Measurements from ENCODE around the gene NEURL3.
A peak's percentile ranks its signal among the peaks of the same experiment; 100 is the strongest.

The NEURL3 gene

DNA sequence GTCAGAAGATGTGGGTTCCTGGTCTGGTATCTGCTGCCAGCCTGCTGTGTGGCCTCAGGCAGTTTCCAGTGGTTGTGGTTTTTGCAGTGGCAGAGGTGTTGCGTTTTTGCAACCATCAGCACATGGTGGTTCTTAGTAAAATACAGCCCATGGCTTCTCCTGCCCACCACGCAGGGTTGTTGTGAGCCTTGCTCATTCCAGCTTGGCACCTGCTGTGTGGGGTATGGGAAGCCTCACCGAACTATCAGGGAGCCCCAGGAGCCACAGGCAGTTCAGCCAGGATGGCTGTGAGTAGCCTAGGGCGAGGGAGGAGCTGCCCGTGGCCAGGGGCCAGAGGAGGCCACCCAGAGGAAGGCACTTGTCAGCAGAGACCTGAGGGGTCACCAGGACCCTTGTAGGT is 41.2 kb upstream of the NEURL3 start:
- H3K27ac ChIP-seq (replicated peaks; ENCODE audit: low read length), result no peak overlapping the region
- no peak overlapping the region for H2BK12ac ChIP-seq (ENCODE audit: low read length)
- WGBS, 2 donors (ENCODE audit: extremely low coverage in 2 of 2, insufficient read length in 2 of 2, insufficient replicate concordance in 1 of 2), result no CpG with 5 or more reads among the region's 5 CpGs
- H3K14ac ChIP-seq (ENCODE audit: low read length), result no peak overlapping the region
- no peak overlapping the region for H3K4ac ChIP-seq (ENCODE audit: low read length)
- H3K9ac ChIP-seq (ENCODE audit: low read depth, low read length, poor library complexity), result peak overlapping the region; percentile 36
- no peak overlapping the region for H2BK120ac ChIP-seq (ENCODE audit: low read depth, low read length)
- no peak overlapping the region for H3K23ac ChIP-seq (ENCODE audit: low read depth, low read length, poor library complexity)
- no peak overlapping the region for H2BK15ac ChIP-seq (ENCODE audit: low read length)
- peaks cover 0 to 6% (median 0%) of the 10 kb centered on the region in 3 experiments for H3K27me3 ChIP-seq (ENCODE audit: control insufficient read depth in 3 of 3, insufficient read depth in 3 of 3, low read depth in 1 of 3, low read length in 3 of 3)
- H3K79me1 ChIP-seq (ENCODE audit: low read depth, low read length), result no peaks in the 10 kb centered on the region
- H3K4me1 ChIP-seq (ENCODE audit: control insufficient read depth in 2 of 2, insufficient read depth in 1 of 2, low read depth in 1 of 2, low read length in 2 of 2), result peaks cover 0 to 4% of the 10 kb centered on the region in 2 donors
- no peak for DNase-seq (ENCODE audit: low spot score)
- no peak overlapping the region for H2BK5ac ChIP-seq (ENCODE audit: low read length)
- H2AK5ac ChIP-seq (ENCODE audit: low read depth, low read length), result no peak overlapping the region
- H3K9me3 ChIP-seq (replicated peaks in 1 of 2; ENCODE audit: control insufficient read depth in 2 of 2, insufficient read depth in 1 of 2, low read depth in 1 of 2, low read length in 2 of 2), result peaks cover 6 to 16% of the 10 kb centered on the region in 2 donors
- no peak overlapping the region for H3K18ac ChIP-seq (ENCODE audit: low read length)
- H3K4me2 ChIP-seq (ENCODE audit: insufficient read depth, low read length, poor library complexity, severe bottlenecking), result no peak overlapping the region
- no peak overlapping the region for H4K91ac ChIP-seq (ENCODE audit: low read depth, low read length, poor library complexity)
- H2AFZ ChIP-seq (ENCODE audit: low read length), result no peak overlapping the region
- peaks cover 1 to 11% of the 10 kb centered on the region in 2 donors for H3K36me3 ChIP-seq (replicated peaks in 1 of 2; ENCODE audit: control insufficient read depth in 2 of 2, insufficient read depth in 2 of 2, low read length in 2 of 2)
- H3K4me3 ChIP-seq (ENCODE audit: low read length in 2 of 2), result peak overlapping the region in 1 of 2 donors; percentile 2
- no peak overlapping the region for H4K8ac ChIP-seq (ENCODE audit: low read depth, low read length)

DNA sequence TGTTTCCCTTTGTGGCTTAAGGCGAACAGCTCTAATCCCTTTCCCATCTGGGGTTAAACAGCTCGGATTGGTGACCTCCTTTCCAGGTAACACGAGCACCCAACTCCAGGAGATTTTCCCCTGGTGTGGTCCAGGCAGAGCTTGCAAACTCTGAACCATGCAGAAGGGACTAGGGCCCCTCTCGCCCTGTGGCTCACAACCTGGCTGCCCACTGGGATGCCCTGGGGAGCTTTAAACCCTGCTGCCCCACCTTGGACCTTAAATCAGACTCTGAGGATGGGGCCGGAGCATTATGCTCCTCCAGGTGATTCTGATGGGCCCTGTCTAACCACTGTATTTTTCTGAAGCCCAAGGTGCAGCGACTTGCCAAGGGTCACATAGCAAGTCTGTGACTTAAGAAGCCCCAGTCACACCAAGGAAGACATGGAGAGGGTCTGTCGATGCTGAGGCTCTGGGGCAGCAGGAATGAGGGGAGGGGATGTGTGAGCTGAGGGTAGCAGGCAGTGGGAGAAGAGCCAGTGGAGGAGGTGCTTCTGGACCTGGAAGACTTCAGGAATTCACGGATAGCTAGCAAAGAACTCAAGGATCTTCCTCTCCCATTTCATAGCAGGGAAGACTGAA is 37.3 kb upstream of the NEURL3 start:
- Histone ChIP-seq H3K18ac (ENCODE audit: low read length) (no peak overlapping the region), H3K23ac (ENCODE audit: low read depth, low read length, poor library complexity) (no peak overlapping the region), H2BK5ac (ENCODE audit: low read length) (no peak overlapping the region), H4K91ac (ENCODE audit: low read depth, low read length, poor library complexity) (no peak overlapping the region), H3K79me1 (ENCODE audit: low read depth, low read length) (no peaks in the 10 kb centered on the region), H3K9ac (ENCODE audit: low read depth, low read length, poor library complexity) (no peak overlapping the region), H2AK5ac (ENCODE audit: low read depth, low read length) (no peak overlapping the region), H3K27ac (replicated peaks; ENCODE audit: low read length) (no peak overlapping the region), H3K4ac (ENCODE audit: low read length) (no peak overlapping the region), H3K9me3 (replicated peaks in 1 of 2; ENCODE audit: control insufficient read depth in 2 of 2, insufficient read depth in 1 of 2, low read depth in 1 of 2, low read length in 2 of 2) (peaks cover 6 to 16% of the 10 kb centered on the region in 2 donors), H3K36me3 (replicated peaks in 1 of 2; ENCODE audit: control insufficient read depth in 2 of 2, insufficient read depth in 2 of 2, low read length in 2 of 2) (peaks cover 1 to 3% of the 10 kb centered on the region in 2 donors), H3K27me3 (ENCODE audit: control insufficient read depth in 3 of 3, insufficient read depth in 3 of 3, low read depth in 1 of 3, low read length in 3 of 3) (peaks cover 0 to 29% (median 8%) of the 10 kb centered on the region in 3 experiments), H4K8ac (ENCODE audit: low read depth, low read length) (no peak overlapping the region), H2BK12ac (ENCODE audit: low read length) (no peak overlapping the region), H2BK15ac (ENCODE audit: low read length) (no peak overlapping the region), H3K4me2 (ENCODE audit: insufficient read depth, low read length, poor library complexity, severe bottlenecking) (no peak overlapping the region), H3K4me1 (ENCODE audit: control insufficient read depth in 2 of 2, insufficient read depth in 1 of 2, low read depth in 1 of 2, low read length in 2 of 2) (peaks cover 12 to 15% of the 10 kb centered on the region in 2 donors), H3K14ac (ENCODE audit: low read length) (no peak overlapping the region), H2AFZ (ENCODE audit: low read length) (no peak overlapping the region), H2BK120ac (ENCODE audit: low read depth, low read length) (no peak overlapping the region), H3K4me3 (ENCODE audit: low read length in 2 of 2) (no peak overlapping the region)
- DNase-seq (ENCODE audit: low spot score), result no peak
- WGBS, 2 donors (ENCODE audit: extremely low coverage in 2 of 2, insufficient read length in 2 of 2, insufficient replicate concordance in 1 of 2), result no CpG with 5 or more reads among the region's 8 CpGs

DNA sequence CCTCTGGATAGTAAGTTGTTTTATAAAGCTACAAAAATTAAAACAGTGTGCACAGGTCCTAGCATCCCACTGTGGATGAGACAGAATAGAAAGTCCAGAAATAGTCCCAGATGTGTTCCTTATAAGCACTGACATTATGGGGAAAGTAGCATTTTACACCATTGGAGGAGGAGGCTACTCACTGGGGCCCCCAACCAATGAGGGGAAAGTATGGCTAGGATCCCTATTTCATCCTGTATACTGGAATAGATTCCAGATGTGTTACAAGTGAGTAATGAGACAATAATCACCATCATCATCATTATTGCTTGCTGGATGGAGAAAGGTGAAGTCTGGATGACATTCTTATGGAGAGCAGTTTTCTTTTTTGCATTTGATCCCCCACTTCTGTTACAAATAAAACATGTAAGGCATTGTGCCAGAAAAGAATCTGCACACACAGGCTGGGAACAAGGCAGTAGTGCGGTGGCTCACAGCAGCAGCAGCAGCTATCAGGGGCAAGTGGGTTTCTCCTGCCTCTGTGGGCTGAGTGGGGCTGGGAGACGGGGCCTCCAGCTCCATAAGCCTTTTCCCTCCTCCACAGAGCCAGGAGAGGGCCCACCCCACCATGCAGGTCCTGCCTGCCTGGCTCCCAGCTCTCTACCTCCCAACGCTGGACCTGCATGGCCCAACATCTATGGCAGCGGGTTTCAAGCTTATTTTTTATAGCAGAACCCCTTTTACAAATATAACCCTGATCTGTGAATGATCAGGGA is 36.4 kb upstream of the NEURL3 start:
- no CpG with 5 or more reads among the region's 4 CpGs for WGBS, 2 donors (ENCODE audit: extremely low coverage in 2 of 2, insufficient read length in 2 of 2, insufficient replicate concordance in 1 of 2)
- H4K8ac ChIP-seq (ENCODE audit: low read depth, low read length), result no peak overlapping the region
- H2AK5ac ChIP-seq (ENCODE audit: low read depth, low read length), result no peak overlapping the region
- peaks cover 0 to 36% (median 9%) of the 10 kb centered on the region in 3 experiments for H3K27me3 ChIP-seq (ENCODE audit: control insufficient read depth in 3 of 3, insufficient read depth in 3 of 3, low read depth in 1 of 3, low read length in 3 of 3)
- no peak overlapping the region for H2BK5ac ChIP-seq (ENCODE audit: low read length)
- H3K14ac ChIP-seq (ENCODE audit: low read length), result no peak overlapping the region
- no peak overlapping the region for H2BK12ac ChIP-seq (ENCODE audit: low read length)
- H3K4me3 ChIP-seq (ENCODE audit: low read length in 2 of 2), result no peak overlapping the region
- H3K9me3 ChIP-seq (replicated peaks in 1 of 2; ENCODE audit: control insufficient read depth in 2 of 2, insufficient read depth in 1 of 2, low read depth in 1 of 2, low read length in 2 of 2), result peaks cover 6 to 16% of the 10 kb centered on the region in 2 donors
- peaks cover 11 to 12% of the 10 kb centered on the region in 2 donors for H3K4me1 ChIP-seq (ENCODE audit: control insufficient read depth in 2 of 2, insufficient read depth in 1 of 2, low read depth in 1 of 2, low read length in 2 of 2)
- H3K4ac ChIP-seq (ENCODE audit: low read length), result no peak overlapping the region
- H3K18ac ChIP-seq (ENCODE audit: low read length), result no peak overlapping the region
- no peaks in the 10 kb centered on the region for H3K79me1 ChIP-seq (ENCODE audit: low read depth, low read length)
- H3K23ac ChIP-seq (ENCODE audit: low read depth, low read length, poor library complexity), result no peak overlapping the region
- H3K9ac ChIP-seq (ENCODE audit: low read depth, low read length, poor library complexity), result no peak overlapping the region
- no peak overlapping the region for H2BK15ac ChIP-seq (ENCODE audit: low read length)
- no peak for DNase-seq (ENCODE audit: low spot score)
- no peak overlapping the region for H3K27ac ChIP-seq (replicated peaks; ENCODE audit: low read length)
- H2AFZ ChIP-seq (ENCODE audit: low read length), result no peak overlapping the region
- no peak overlapping the region for H4K91ac ChIP-seq (ENCODE audit: low read depth, low read length, poor library complexity)
- H3K4me2 ChIP-seq (ENCODE audit: insufficient read depth, low read length, poor library complexity, severe bottlenecking), result no peak overlapping the region
- H2BK120ac ChIP-seq (ENCODE audit: low read depth, low read length), result no peak overlapping the region
- H3K36me3 ChIP-seq (replicated peaks in 1 of 2; ENCODE audit: control insufficient read depth in 2 of 2, insufficient read depth in 2 of 2, low read length in 2 of 2), result peaks cover 0 to 1% of the 10 kb centered on the region in 2 donors

DNA sequence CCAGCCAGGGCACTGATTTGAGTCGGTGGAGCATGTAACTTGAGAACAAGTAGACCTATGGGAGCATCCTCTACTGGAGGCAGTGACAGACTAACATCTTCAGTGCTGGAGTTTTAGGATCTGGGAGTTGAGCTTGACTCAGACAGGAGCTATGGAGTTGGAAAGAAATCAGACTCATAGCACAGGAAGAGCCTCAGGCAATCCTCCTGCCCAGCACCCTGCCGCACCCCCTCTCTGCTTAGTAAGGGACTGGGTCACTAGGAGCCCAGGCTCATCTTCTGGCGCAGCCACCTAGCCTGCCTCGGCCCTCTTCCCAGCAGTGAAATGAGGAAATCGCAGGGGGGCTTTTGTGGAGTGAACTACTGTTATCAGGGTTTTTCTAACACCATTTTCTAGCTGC is 35.0 kb upstream of the NEURL3 start:
- Histone ChIP-seq H3K23ac (ENCODE audit: low read depth, low read length, poor library complexity) (no peak overlapping the region), H2BK15ac (ENCODE audit: low read length) (no peak overlapping the region), H3K4ac (ENCODE audit: low read length) (no peak overlapping the region), H3K27ac (replicated peaks; ENCODE audit: low read length) (no peak overlapping the region), H3K9me3 (replicated peaks in 1 of 2; ENCODE audit: control insufficient read depth in 2 of 2, insufficient read depth in 1 of 2, low read depth in 1 of 2, low read length in 2 of 2) (peaks cover 0 to 8% of the 10 kb centered on the region in 2 donors), H4K8ac (ENCODE audit: low read depth, low read length) (no peak overlapping the region), H2BK120ac (ENCODE audit: low read depth, low read length) (no peak overlapping the region), H3K14ac (ENCODE audit: low read length) (no peak overlapping the region), H2BK5ac (ENCODE audit: low read length) (no peak overlapping the region), H2AK5ac (ENCODE audit: low read depth, low read length) (no peak overlapping the region), H3K79me1 (ENCODE audit: low read depth, low read length) (no peaks in the 10 kb centered on the region), H2BK12ac (ENCODE audit: low read length) (no peak overlapping the region), H3K4me1 (ENCODE audit: control insufficient read depth in 2 of 2, insufficient read depth in 1 of 2, low read depth in 1 of 2, low read length in 2 of 2) (peaks cover 11 to 12% of the 10 kb centered on the region in 2 donors), H3K27me3 (ENCODE audit: control insufficient read depth in 3 of 3, insufficient read depth in 3 of 3, low read depth in 1 of 3, low read length in 3 of 3) (peaks cover 1 to 36% (median 9%) of the 10 kb centered on the region in 3 experiments), H3K18ac (ENCODE audit: low read length) (no peak overlapping the region), H3K4me3 (ENCODE audit: low read length in 2 of 2) (no peak overlapping the region), H2AFZ (ENCODE audit: low read length) (no peak overlapping the region), H4K91ac (ENCODE audit: low read depth, low read length, poor library complexity) (no peak overlapping the region), H3K9ac (ENCODE audit: low read depth, low read length, poor library complexity) (no peak overlapping the region), H3K4me2 (ENCODE audit: insufficient read depth, low read length, poor library complexity, severe bottlenecking) (no peak overlapping the region), H3K36me3 (replicated peaks in 1 of 2; ENCODE audit: control insufficient read depth in 2 of 2, insufficient read depth in 2 of 2, low read length in 2 of 2) (no peaks in the 10 kb centered on the region)
- no peak for DNase-seq (ENCODE audit: low spot score)
- WGBS, 2 donors (ENCODE audit: extremely low coverage in 2 of 2, insufficient read length in 2 of 2, insufficient replicate concordance in 1 of 2), result no CpG with 5 or more reads among the region's 5 CpGs

Measured in neuronal stem cell (in vitro differentiated cells).